HepG2 (cell line): ENCODE data around the gene TMEM9. TPM values are rescaled to one million over a fixed set of nuclear protein-coding genes. Genes with fewer than 3 reads are reported as not detected.
"Not testable (repeated sequence)": the region's sequence is repeated elsewhere in the genome, so short reads cannot be mapped to it uniquely, and the experiment has no call there.

Experiments used
- ATAC-seq: fragments of 200-7000 bp; cut with Tn5 transposase; 3 replicates; pipeline ENCODE4 v1.9.1; 2020; ENCODE audit warnings: mild to moderate bottlenecking, moderate library complexity
- BruUV-seq: library from RNA; stranded (reverse); fragments of 400-500 nt; replicated peaks from 2 replicates; lab custom pipeline; 2021; lab: Mats Ljungman, UMichigan
- CTCF ChIA-PET: fragments of 300-600 bp; formaldehyde crosslinking; extraction: SDS; loops from one replicate; lab custom pipeline; 2021; ENCODE audit warnings: low total read pairs, inconsistent platforms, low intra/inter-chr PET ratio; lab: Yijun Ruan, JAX
- POLR2A ChIA-PET: fragments of 350-600 bp; sonication (Branson Sonifier 250); formaldehyde crosslinking; loops from one replicate; lab custom pipeline; 2020; ENCODE audit warnings: antibody characterized with exemption, inconsistent platforms; lab: Yijun Ruan, JAX
- DNase-seq: peaks from one replicate; pipeline ENCODE4 v3.0.0-alpha.2; 2015; ENCODE audit warnings: low spot score
- FAIRE-seq: peaks from 3 replicates; lab custom pipeline; 2011; peaks lifted over from hg19 to GRCh38; lab: Jason Lieb, UNC
- H2AFZ ChIP-seq: one replicate; pipeline ENCODE4 v1.6.1; 2011; ENCODE audit warnings: low read length, inconsistent platforms
- H3K27ac ChIP-seq: fragments of 300-600 bp; 3 replicates; pipeline ENCODE4 v1.8.0; 2011; ENCODE audit warnings: mixed run types, mild to moderate bottlenecking, mixed read lengths, low read length, inconsistent platforms; ENCODE audit not compliant: insufficient read depth; ENCODE audit errors: extremely low read length
- H3K27me3 ChIP-seq, 2 experiments: fragments of 200-600 bp in 1 of 2; 2 replicates in 1 of 2; 3 replicates in 1 of 2; pipeline versions ENCODE4 v1.6.0 to v1.8.0; 2011; ENCODE audit warnings: low read length in 2 of 2, mild to moderate bottlenecking in 2 of 2, moderate library complexity in 2 of 2, inconsistent platforms in 1 of 2; ENCODE audit not compliant: insufficient read depth in 2 of 2, control insufficient read depth in 1 of 2
- H3K36me3 ChIP-seq, 2 experiments: fragments of 200-600 bp in 1 of 2; replicated peaks in 1 of 2; 2 replicates in 1 of 2; 3 replicates in 1 of 2; pipeline versions ENCODE4 v1.5.1 to v1.8.0; 2011; ENCODE audit warnings: low read length in 2 of 2, inconsistent platforms in 1 of 2; ENCODE audit not compliant: insufficient read depth in 2 of 2, control insufficient read depth in 1 of 2
- H3K4me1 ChIP-seq: 2 replicates; pipeline ENCODE4 v1.5.1; 2012; ENCODE audit warnings: low read length, inconsistent platforms; ENCODE audit not compliant: insufficient read depth
- H3K4me2 ChIP-seq: 2 replicates; pipeline ENCODE4 v1.6.0; 2011; ENCODE audit warnings: low read depth, low read length, inconsistent platforms
- H3K4me3 ChIP-seq, 3 experiments: fragments of 200-600 bp in 1 of 3; sonication (generic), shearing (Covaris generic) in 1 of 3; replicated peaks in 1 of 3; 2 replicates each; pipeline ENCODE4 v1.5.1; 2011 to 2016; ENCODE audit warnings: low read length in 3 of 3, inconsistent platforms in 2 of 3, low read depth in 2 of 3, mild to moderate bottlenecking in 2 of 3, control low read depth in 1 of 3, mixed read lengths in 1 of 3; ENCODE audit not compliant: insufficient read depth in 1 of 3
- H3K79me2 ChIP-seq: one replicate; pipeline ENCODE4 v1.6.1; 2011; ENCODE audit warnings: low read length, inconsistent platforms; ENCODE audit not compliant: insufficient read depth
- H3K9ac ChIP-seq: 2 replicates; pipeline ENCODE4 v1.6.0; 2011; ENCODE audit warnings: mild to moderate bottlenecking, low read depth, low read length, inconsistent platforms; ENCODE audit not compliant: insufficient read depth
- H3K9me3 ChIP-seq: 2 replicates; pipeline ENCODE4 v1.5.1; 2012; ENCODE audit warnings: mild to moderate bottlenecking, low read length
- H4K20me1 ChIP-seq: 2 replicates; pipeline ENCODE4 v1.6.0; 2011; ENCODE audit warnings: inconsistent platforms, mild to moderate bottlenecking, low read length, moderate library complexity; ENCODE audit not compliant: insufficient read depth
- ATF7-NPFF ChIP-seq: sonication (generic); formaldehyde crosslinking; IDR thresholded peaks from 2 replicates; pipeline ENCODE4 v1.8.1; 2023; ENCODE audit warnings: mild to moderate bottlenecking, low read depth, missing genetic modification reagents, moderate library complexity
- CBX5 ChIP-seq: sonication (generic); formaldehyde crosslinking; IDR thresholded peaks from 2 replicates; pipeline ENCODE4 v1.4.0; 2020; ENCODE audit warnings: missing genetic modification reagents, borderline replicate concordance
- ELF4 ChIP-seq: sonication (generic); formaldehyde crosslinking; IDR thresholded peaks from 2 replicates; pipeline ENCODE4 v1.5.0; 2020; ENCODE audit warnings: missing genetic modification reagents, mild to moderate bottlenecking, moderate library complexity, borderline replicate concordance
- MLLT10 ChIP-seq: sonication (generic); formaldehyde crosslinking; IDR thresholded peaks from 2 replicates; pipeline ENCODE4 v1.4.0; 2020; ENCODE audit warnings: missing genetic modification reagents
- POLR2A ChIP-seq, 2 experiments: IDR thresholded peaks; 2 replicates each; pipeline ENCODE4 v1.6.1; 2011; ENCODE audit warnings: low read depth in 2 of 2, low read length in 2 of 2, mild to moderate bottlenecking in 1 of 2, moderate library complexity in 1 of 2; ENCODE audit not compliant: insufficient read depth in 1 of 2
- POLR2G ChIP-seq: fragments of 200-400 bp; formaldehyde crosslinking; IDR thresholded peaks from 2 replicates; pipeline ENCODE4 v1.6.1; 2018; ENCODE audit warnings: mild to moderate bottlenecking, low read depth, low read length, moderate library complexity
- ZFP82 ChIP-seq: sonication (generic); formaldehyde crosslinking; IDR thresholded peaks from 2 replicates; pipeline ENCODE4 v1.5.1; 2020; ENCODE audit warnings: mild to moderate bottlenecking, missing genetic modification reagents, borderline replicate concordance
- ZMAT3 ChIP-seq: sonication (generic); formaldehyde crosslinking; conservative IDR thresholded peaks from 2 replicates; pipeline ENCODE4 v1.7.0; 2021; ENCODE audit warnings: missing genetic modification reagents
- ZNF335 ChIP-seq: sonication (generic); formaldehyde crosslinking; IDR thresholded peaks from 2 replicates; pipeline ENCODE4 v1.4.0; 2020; ENCODE audit warnings: missing genetic modification reagents
- ZSCAN22 ChIP-seq: sonication (generic); formaldehyde crosslinking; IDR thresholded peaks from 2 replicates; pipeline ENCODE4 v1.4.0; 2020; ENCODE audit warnings: mild to moderate bottlenecking, missing genetic modification reagents
- WGBS: methylation state at CpG from one replicate; pipeline ENCODE4 v1.1.6; 2017; ENCODE audit warnings: low lambda C conversion rate; 5-methylcytosine and 5-hydroxymethylcytosine counted together
- in situ Hi-C: cut with HindIII; loops from 2 replicates; pipeline ENCODE4 v1.10.0; 2017; ENCODE audit warnings: low pct_unique_long_range_greater_than_20kb; ENCODE audit not compliant: extremely low pct_ligation_motif_present
- intact Hi-C: fragments of 100-400 bp; cut with micrococcal nuclease; formaldehyde crosslinking; loops from one replicate; pipeline ENCODE4 v1.10.0; 2022; ENCODE audit not compliant: unreplicated experiment
- polyA plus RNA-seq, 8 experiments: library from polyadenylated mRNA; depleted of rRNA in 3 of 8; stranded (reverse) in 7 of 8; unstranded in 1 of 8; fragments of >200 nt; fragmentation: Illumina TruSeq in 4 of 8; extraction: Trizol in 4 of 8; gene quantifications; 2 replicates each; pipeline versions ENCODE4 v1.2.1 to v1.2.3, GENCODE V29; 2011 to 2016; ENCODE audit warnings: low read depth in 4 of 8, missing spikeins in 1 of 8, mixed read lengths in 1 of 8; ENCODE audit not compliant: insufficient read depth in 1 of 8
- total RNA-seq, 5 experiments: library from RNA; depleted of rRNA; stranded (reverse); fragments of >200 nt; fragmentation: Illumina TruSeq; extraction: Trizol; gene quantifications; 2 replicates each; pipeline ENCODE4 v1.2.3, GENCODE V29; 2016; ENCODE audit warnings: low read depth in 1 of 5
- TF ChIP-seq, protein P1 (sequence below): sonication (generic); formaldehyde crosslinking; IDR thresholded peaks from 2 replicates; pipeline ENCODE4 v1.9.0; 2022; ENCODE audit warnings: missing genetic modification reagents, mild to moderate bottlenecking, borderline replicate concordance
- TF ChIP-seq, protein P2 (sequence below): sonication (generic); formaldehyde crosslinking; IDR thresholded peaks from 2 replicates; pipeline ENCODE4 v1.4.0; 2020; ENCODE audit warnings: mild to moderate bottlenecking, missing genetic modification reagents

Gene TMEM9
- total and polyA plus RNA-seq, 2 of the 13 experiments (the other 11 are each of a cell fraction or from before 2014, with no cell fraction given), result 60.9 to 102 TPM

DNA sequence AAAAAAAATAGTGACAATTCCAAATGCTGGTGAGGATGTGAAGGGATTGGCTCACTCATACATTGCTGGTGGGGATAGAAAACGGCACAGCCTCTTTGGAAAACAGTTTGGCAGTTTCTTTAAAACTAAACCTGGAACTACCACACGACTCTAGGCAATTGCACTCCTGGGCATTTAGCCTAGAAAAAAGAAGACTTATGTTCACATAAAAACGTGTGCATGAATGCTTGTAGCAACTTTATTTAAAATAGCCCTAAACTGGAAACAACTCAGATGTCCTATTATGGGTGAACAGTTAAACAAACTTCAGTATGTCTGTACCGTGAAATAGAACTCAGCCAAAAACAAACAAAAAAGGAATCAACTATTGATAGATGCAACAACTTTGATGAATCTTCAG lies 9.4 kb upstream of the TMEM9 start (continued):
- TF ChIP-seq, protein P1, sequence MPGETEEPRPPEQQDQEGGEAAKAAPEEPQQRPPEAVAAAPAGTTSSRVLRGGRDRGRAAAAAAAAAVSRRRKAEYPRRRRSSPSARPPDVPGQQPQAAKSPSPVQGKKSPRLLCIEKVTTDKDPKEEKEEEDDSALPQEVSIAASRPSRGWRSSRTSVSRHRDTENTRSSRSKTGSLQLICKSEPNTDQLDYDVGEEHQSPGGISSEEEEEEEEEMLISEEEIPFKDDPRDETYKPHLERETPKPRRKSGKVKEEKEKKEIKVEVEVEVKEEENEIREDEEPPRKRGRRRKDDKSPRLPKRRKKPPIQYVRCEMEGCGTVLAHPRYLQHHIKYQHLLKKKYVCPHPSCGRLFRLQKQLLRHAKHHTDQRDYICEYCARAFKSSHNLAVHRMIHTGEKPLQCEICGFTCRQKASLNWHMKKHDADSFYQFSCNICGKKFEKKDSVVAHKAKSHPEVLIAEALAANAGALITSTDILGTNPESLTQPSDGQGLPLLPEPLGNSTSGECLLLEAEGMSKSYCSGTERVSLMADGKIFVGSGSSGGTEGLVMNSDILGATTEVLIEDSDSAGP (CRISPR knock-in tag), result no peak
- TF ChIP-seq ZMAT3 (CRISPR knock-in tag) (no peak), ZSCAN22 (CRISPR knock-in tag) (no peak), ATF7-NPFF (no peak), POLR2G (no peak), ZFP82 (no peak), ELF4 (CRISPR knock-in tag) (no peak), ZNF335 (CRISPR knock-in tag) (no peak), MLLT10 (CRISPR knock-in tag) (no peak), POLR2A (IDR thresholded peaks at IDR 0.05; ENCODE audit: insufficient read depth in 1 of 2, low read depth in 2 of 2, low read length in 2 of 2) (no peak), CBX5 (CRISPR knock-in tag) (no peak)
- TF ChIP-seq, protein P2, sequence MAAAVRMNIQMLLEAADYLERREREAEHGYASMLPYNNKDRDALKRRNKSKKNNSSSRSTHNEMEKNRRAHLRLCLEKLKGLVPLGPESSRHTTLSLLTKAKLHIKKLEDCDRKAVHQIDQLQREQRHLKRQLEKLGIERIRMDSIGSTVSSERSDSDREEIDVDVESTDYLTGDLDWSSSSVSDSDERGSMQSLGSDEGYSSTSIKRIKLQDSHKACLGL, result no peak

DNA sequence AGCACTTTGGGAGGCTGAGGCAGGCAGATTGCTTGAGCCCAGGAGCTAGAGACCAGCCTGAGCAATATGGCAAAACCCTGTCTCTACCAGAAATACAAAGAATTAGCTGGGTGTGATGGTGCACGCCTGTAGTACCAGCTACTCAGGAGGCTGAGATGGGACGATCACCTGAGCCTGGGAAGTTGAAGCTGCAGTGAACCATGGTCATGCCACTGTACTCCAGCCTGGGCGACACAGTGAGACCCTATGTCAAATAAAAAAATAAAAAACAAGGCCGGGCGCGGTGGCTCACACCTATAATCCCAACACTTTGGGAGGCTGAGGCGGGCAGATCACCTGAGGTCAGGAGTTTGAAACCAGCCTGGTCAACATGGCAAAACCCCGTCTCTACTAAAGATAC lies 8.8 kb upstream of the TMEM9 start:
- DNase-seq, H4K20me1 ChIP-seq, H3K9me3 ChIP-seq, FAIRE-seq, H3K4me3 ChIP-seq, H2AFZ ChIP-seq, H3K4me1 ChIP-seq, CTCF ChIA-PET, H3K79me2 ChIP-seq, H3K27me3 ChIP-seq, BruUV-seq, in situ Hi-C loops, ATAC-seq, H3K4me2 ChIP-seq, H3K27ac ChIP-seq, H3K36me3 ChIP-seq, H3K9ac ChIP-seq, intact Hi-C loops: not testable (repeated sequence)
- WGBS, result 94% methylated on average over 8 of the region's 8 CpGs
- POLR2A ChIA-PET, result interaction anchor here (1.5 kb wide), 1 partner anchor 9 kb away, joined by 3 read pairs; the partner anchor contains the start of gene TMEM9
